ENCODE results near the gene SH3RF1. TPM values are rescaled to one million over a fixed set of nuclear protein-coding genes. Genes with fewer than 3 reads are reported as not detected.

Gene SH3RF1
- 10 to 100 TPM; 54.5 to 67.1 (median 57.1) TPM for total RNA-seq (2021; fragmentation: NEBNext Ultra II Directional; extraction: Animal tissue kit (Norgen Biotek cat#: 25700))
- long read RNA-seq, full-length matches to known transcripts, result 6 of 42 reads
- long read RNA-seq, partial matches to known transcripts, result 21 of 42 reads
- long read RNA-seq, other reads (novel, unspliced or antisense), result 15 of 42 reads

DNA sequence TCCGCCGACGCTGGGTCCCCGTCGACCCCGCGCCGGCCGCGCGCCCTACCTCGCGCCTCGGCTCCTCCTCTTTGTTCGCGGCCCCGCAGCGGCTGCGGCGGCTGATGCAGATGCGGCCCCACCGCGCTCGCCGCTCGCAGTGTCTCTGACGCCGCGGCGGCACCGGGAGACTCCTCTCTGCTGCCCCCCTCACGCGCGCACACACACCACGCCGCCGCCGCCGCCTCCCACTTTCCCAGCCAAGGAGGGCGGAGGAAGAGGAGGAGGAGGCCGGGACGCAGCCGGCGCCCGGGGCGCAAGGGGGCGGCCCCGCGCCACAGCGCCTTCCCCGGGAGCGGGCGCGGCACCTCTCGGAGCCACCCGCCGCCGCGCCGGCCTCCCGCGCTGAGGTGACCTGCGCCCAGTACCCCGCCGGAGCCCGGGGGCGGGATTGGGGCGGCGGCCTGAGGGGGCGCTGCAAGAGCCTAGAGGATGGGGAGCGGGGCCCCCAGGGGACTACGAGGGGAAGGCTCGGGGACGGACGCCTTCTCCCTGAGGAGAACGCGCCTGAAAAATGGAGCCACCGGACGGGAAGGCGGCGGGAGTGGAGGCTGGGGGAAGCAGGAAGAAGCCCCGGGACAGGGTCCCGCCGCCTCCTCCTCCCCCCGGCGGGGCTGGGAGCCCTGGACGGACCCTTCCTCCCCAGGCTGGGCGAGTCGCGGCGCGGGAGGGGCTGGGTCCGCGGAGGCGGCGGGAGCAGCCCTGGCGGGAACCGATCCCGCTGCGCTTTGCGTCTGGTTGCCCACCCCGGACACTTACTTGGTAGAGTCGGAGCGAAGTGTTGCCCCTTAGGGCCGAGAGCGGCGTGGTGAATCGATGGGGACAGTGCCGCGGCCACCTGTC is at the start of gene SH3RF1:
Gene SH3RF1 (minus strand): TSS at position 147 of the 882 bp plus-strand sequence. CDS start 1,744 bp downstream, outside the sequence.
- Mint-ChIP-seq H3K36me3 (ENCODE audit: low read depth) (peaks cover 17% of the 10 kb centered on the region), H3K27me3 (ENCODE audit: insufficient read depth) (0 out of 2 replicates have a peak, but pooled peaks cover 4% of the 10 kb centered on the region)

GRCh38 chr4:169315530-169316343 is 45.0 kb upstream of the SH3RF1 start:
- Mint-ChIP-seq H3K27me3 (ENCODE audit: insufficient read depth) (peaks cover 8% of the 10 kb centered on the region), H3K9me3 (no peaks in the 10 kb centered on the region), H3K4me3 (peak overlapping the region; percentile 76), H3K27ac (peak overlapping the region; percentile 84), H3K36me3 (ENCODE audit: low read depth) (peaks cover 8% of the 10 kb centered on the region; the same call in 1 of the 2 replicates), H3K4me1 (ENCODE audit: low read depth) (peaks cover 42% of the 10 kb centered on the region)
- TF ChIP-seq, protein P1, sequence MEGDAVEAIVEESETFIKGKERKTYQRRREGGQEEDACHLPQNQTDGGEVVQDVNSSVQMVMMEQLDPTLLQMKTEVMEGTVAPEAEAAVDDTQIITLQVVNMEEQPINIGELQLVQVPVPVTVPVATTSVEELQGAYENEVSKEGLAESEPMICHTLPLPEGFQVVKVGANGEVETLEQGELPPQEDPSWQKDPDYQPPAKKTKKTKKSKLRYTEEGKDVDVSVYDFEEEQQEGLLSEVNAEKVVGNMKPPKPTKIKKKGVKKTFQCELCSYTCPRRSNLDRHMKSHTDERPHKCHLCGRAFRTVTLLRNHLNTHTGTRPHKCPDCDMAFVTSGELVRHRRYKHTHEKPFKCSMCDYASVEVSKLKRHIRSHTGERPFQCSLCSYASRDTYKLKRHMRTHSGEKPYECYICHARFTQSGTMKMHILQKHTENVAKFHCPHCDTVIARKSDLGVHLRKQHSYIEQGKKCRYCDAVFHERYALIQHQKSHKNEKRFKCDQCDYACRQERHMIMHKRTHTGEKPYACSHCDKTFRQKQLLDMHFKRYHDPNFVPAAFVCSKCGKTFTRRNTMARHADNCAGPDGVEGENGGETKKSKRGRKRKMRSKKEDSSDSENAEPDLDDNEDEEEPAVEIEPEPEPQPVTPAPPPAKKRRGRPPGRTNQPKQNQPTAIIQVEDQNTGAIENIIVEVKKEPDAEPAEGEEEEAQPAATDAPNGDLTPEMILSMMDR (IDR thresholded peaks at IDR 0.05), result no peak
- peak; percentile 65 for DNase-seq

More for the DNA sequence above, at the start of gene SH3RF1:
- DNase-seq, result peak; percentile 87
- TF ChIP-seq, protein P1 (IDR thresholded peaks at IDR 0.05), result peak; percentile 74
- H3K4me1 Mint-ChIP-seq (ENCODE audit: low read depth), result peaks cover 48% of the 10 kb centered on the region
- H3K9me3 Mint-ChIP-seq, result no peaks in the 10 kb centered on the region
- H3K4me3 Mint-ChIP-seq, result peak within 1 kb of the TSS; percentile 90
- peak within 1 kb of the TSS; percentile 90 for H3K27ac Mint-ChIP-seq

DNA sequence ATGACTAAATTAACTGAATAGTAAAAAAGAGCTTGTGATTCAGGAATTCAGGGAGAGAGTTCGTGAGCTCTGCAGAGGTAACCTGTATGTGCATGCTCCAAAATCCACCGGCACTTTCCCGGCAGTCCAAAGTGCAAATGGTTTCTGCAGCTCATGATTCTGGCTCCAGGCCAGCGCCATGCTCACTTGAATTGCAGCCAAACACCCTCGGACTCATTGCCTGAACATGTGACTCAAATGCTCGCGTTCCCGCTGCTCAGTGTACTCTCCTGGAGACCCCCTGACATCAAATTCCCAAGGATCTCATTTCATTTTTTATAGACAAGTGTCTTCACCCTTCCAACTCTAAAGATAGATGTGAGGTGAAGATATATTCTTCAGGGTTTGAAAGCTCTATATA is 44.1 kb upstream of the SH3RF1 start:
- peak overlapping the region; percentile 76 for H3K4me3 Mint-ChIP-seq
- H3K4me1 Mint-ChIP-seq (ENCODE audit: low read depth), result peaks cover 42% of the 10 kb centered on the region
- peaks cover 8% of the 10 kb centered on the region; the same call in 1 of the 2 replicates for H3K36me3 Mint-ChIP-seq (ENCODE audit: low read depth)
- H3K27me3 Mint-ChIP-seq (ENCODE audit: insufficient read depth), result peaks cover 8% of the 10 kb centered on the region
- H3K27ac Mint-ChIP-seq, result peak overlapping the region; percentile 84
- peak; percentile 56 for DNase-seq
- TF ChIP-seq, protein P1 (IDR thresholded peaks at IDR 0.05), result no peak
- H3K9me3 Mint-ChIP-seq, result no peaks in the 10 kb centered on the region

DNA sequence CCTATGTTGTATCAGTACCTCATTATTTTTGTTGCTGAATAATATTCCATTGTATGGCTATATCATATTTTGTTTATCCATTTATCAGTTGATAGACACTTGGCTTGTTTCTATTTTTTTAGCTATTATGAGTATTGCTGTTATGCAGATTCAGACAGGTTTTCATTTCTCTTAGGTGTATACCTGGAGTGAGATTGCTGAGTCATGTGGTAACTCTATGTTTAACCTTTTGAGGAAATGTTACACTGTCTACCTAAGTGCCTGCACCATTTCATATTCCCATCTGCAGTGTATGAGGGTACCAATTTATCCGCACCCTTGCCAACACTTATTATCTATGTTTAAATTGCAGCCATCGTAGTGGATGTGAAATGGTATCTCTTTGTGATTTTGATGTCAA is 43.0 kb upstream of the SH3RF1 start:
- peaks cover 5% of the 10 kb centered on the region; the same call in 1 of the 2 replicates for H3K36me3 Mint-ChIP-seq (ENCODE audit: low read depth)
- H3K4me1 Mint-ChIP-seq (ENCODE audit: low read depth), result peaks cover 42% of the 10 kb centered on the region
- no peaks in the 10 kb centered on the region for H3K9me3 Mint-ChIP-seq
- no peak overlapping the region for H3K27ac Mint-ChIP-seq
- no peak for DNase-seq
- no peak overlapping the region for H3K4me3 Mint-ChIP-seq
- no peaks in the 10 kb centered on the region for H3K27me3 Mint-ChIP-seq (ENCODE audit: insufficient read depth)
- TF ChIP-seq, protein P1 (IDR thresholded peaks at IDR 0.05), result no peak

GRCh38 chr4:169312690-169313422 is 42.1 kb upstream of the SH3RF1 start:
- Mint-ChIP-seq H3K27me3 (ENCODE audit: insufficient read depth) (no peaks in the 10 kb centered on the region), H3K9me3 (no peaks in the 10 kb centered on the region), H3K4me1 (ENCODE audit: low read depth) (peaks cover 42% of the 10 kb centered on the region), H3K36me3 (ENCODE audit: low read depth) (no peaks in the 10 kb centered on the region), H3K4me3 (no peak overlapping the region), H3K27ac (no peak overlapping the region)
- TF ChIP-seq, protein P1 (IDR thresholded peaks at IDR 0.05), result no peak
- no peak for DNase-seq

Measured in HFFc6 (cell line).